OCI-LY1 (cell line): ENCODE measurements around the gene HEG1.

Experiments
- H2AFZ ChIP-seq: fragments of 200-600 bp; sonication (generic), shearing (Covaris generic); 2 replicates; pipeline ENCODE4 v1.6.0; 2014; ENCODE audit warnings: antibody characterized with exemption, mild to moderate bottlenecking, low read length
- H3F3A ChIP-seq: fragments of 200-600 bp; sonication (generic), shearing (Covaris generic); 2 replicates; pipeline ENCODE4 v1.6.0; 2014; ENCODE audit warnings: mild to moderate bottlenecking, antibody characterized with exemption, low read length, moderate library complexity; ENCODE audit not compliant: insufficient read depth
- H3K27ac ChIP-seq: fragments of 200-600 bp; sonication (generic); 2 replicates; pipeline ENCODE4 v1.5.1; 2014; ENCODE audit warnings: low read length, mixed run types, mild to moderate bottlenecking, low read depth; ENCODE audit not compliant: poor library complexity, severe bottlenecking
- H3K27me3 ChIP-seq: fragments of 200-600 bp; sonication (generic); 2 replicates; pipeline ENCODE4 v1.6.0; 2014; ENCODE audit warnings: antibody characterized with exemption, mild to moderate bottlenecking, low read length, moderate library complexity; ENCODE audit not compliant: insufficient read depth
- H3K36me3 ChIP-seq: fragments of 200-600 bp; sonication (generic); 2 replicates; pipeline ENCODE4 v1.6.1; 2014; ENCODE audit warnings: mild to moderate bottlenecking, antibody characterized with exemption, low read length, moderate library complexity, mixed read lengths; ENCODE audit not compliant: insufficient read depth
- H3K4me1 ChIP-seq: fragments of 200-600 bp; sonication (generic); 2 replicates; pipeline ENCODE4 v1.5.1; 2014; ENCODE audit warnings: mild to moderate bottlenecking, low read length, moderate library complexity; ENCODE audit not compliant: insufficient read depth, severe bottlenecking
- H3K4me2 ChIP-seq: fragments of 200-600 bp; sonication (generic), shearing (Covaris generic); 2 replicates; pipeline ENCODE4 v1.6.1; 2014; ENCODE audit warnings: low read length
- H3K4me3 ChIP-seq: fragments of 200-600 bp; sonication (generic); 2 replicates; pipeline ENCODE4 v1.5.1; 2014; ENCODE audit warnings: low read length, low read depth, mild to moderate bottlenecking, mixed read lengths; ENCODE audit not compliant: poor library complexity, severe bottlenecking
- H3K79me2 ChIP-seq: fragments of 200-600 bp; shearing (Covaris generic); 2 replicates; pipeline ENCODE4 v1.6.1; 2016; ENCODE audit warnings: mixed run types, low read length, mixed read lengths; ENCODE audit not compliant: insufficient read depth
- H3K9ac ChIP-seq: fragments of 200-600 bp; sonication (generic), shearing (Covaris generic); 2 replicates; pipeline ENCODE4 v1.6.1; 2014; ENCODE audit warnings: mild to moderate bottlenecking, low read length, mixed read lengths
- H3K9me2 ChIP-seq: fragments of 200-600 bp; sonication (generic), shearing (Covaris generic); 2 replicates; pipeline ENCODE4 v1.6.1; 2014; ENCODE audit warnings: low read depth, mild to moderate bottlenecking, low read length, mixed read lengths
- H3K9me3 ChIP-seq: fragments of 200-600 bp; shearing (Covaris generic); 2 replicates; pipeline ENCODE4 v1.6.1; 2014; ENCODE audit warnings: low read length, mixed read lengths
- H4K20me1 ChIP-seq: fragments of 200-600 bp; sonication (generic), shearing (Covaris generic); 2 replicates; pipeline ENCODE4 v1.6.0; 2016; ENCODE audit warnings: mild to moderate bottlenecking, low read length; ENCODE audit not compliant: insufficient read depth
- EZH2 ChIP-seq: fragments of 200-600 bp; sonication (generic), shearing (Covaris generic); IDR thresholded peaks from 2 replicates; pipeline ENCODE4 v1.8.0; 2017; ENCODE audit warnings: borderline replicate concordance, mixed run types, mild to moderate bottlenecking, antibody characterized with exemption, low read length, moderate library complexity, mixed read lengths
- TF ChIP-seq, protein P1 (sequence below): fragments of 200-600 bp; sonication (generic), shearing (Covaris generic); IDR thresholded peaks from 2 replicates; pipeline ENCODE4 v1.5.1; 2017; ENCODE audit warnings: mild to moderate bottlenecking, antibody characterized with exemption, low read length, moderate library complexity, mixed read lengths

The HEG1 gene

DNA sequence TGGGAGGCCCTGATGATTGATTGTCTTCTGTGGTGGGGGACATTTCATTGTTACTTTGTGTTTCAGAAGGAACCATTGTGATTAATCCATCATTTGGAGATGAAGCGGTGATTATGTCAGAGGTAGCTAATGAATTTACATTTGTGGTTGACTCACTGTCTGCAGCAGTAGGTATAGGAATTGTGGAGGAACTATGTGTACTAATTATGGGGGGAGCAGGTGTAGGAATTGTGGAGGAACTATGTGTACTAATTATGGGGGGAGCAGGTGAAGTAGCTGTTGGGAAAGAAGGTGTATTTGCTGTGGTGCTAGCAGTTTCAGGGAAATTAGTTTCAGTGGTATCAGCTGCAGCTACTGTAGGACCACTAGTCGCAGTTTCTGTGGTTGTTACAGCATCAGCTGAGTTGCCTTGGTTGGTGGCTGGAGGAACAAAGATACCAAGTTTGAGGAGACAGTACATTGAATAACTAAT is 128.2 kb downstream of the HEG1 start:
- no peaks in the 10 kb centered on the region for H3K9me3 ChIP-seq
- H3K79me2 ChIP-seq: no peaks in the 10 kb centered on the region
- H3F3A ChIP-seq: no peaks in the 10 kb centered on the region
- H3K9ac ChIP-seq: no peak overlapping the region
- H3K9me2 ChIP-seq: no peaks in the 10 kb centered on the region
- no peak for TF ChIP-seq EZH2
- TF ChIP-seq, protein P1, sequence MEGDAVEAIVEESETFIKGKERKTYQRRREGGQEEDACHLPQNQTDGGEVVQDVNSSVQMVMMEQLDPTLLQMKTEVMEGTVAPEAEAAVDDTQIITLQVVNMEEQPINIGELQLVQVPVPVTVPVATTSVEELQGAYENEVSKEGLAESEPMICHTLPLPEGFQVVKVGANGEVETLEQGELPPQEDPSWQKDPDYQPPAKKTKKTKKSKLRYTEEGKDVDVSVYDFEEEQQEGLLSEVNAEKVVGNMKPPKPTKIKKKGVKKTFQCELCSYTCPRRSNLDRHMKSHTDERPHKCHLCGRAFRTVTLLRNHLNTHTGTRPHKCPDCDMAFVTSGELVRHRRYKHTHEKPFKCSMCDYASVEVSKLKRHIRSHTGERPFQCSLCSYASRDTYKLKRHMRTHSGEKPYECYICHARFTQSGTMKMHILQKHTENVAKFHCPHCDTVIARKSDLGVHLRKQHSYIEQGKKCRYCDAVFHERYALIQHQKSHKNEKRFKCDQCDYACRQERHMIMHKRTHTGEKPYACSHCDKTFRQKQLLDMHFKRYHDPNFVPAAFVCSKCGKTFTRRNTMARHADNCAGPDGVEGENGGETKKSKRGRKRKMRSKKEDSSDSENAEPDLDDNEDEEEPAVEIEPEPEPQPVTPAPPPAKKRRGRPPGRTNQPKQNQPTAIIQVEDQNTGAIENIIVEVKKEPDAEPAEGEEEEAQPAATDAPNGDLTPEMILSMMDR: no peak
- no peaks in the 10 kb centered on the region for H3K4me1 ChIP-seq
- no peaks in the 10 kb centered on the region for H4K20me1 ChIP-seq
- H3K4me2 ChIP-seq: no peak overlapping the region
- no peak overlapping the region for H3K4me3 ChIP-seq
- no peaks in the 10 kb centered on the region for H3K36me3 ChIP-seq
- no peaks in the 10 kb centered on the region for H3K27me3 ChIP-seq
- H3K27ac ChIP-seq: no peak overlapping the region
- H2AFZ ChIP-seq: no peak overlapping the region

DNA sequence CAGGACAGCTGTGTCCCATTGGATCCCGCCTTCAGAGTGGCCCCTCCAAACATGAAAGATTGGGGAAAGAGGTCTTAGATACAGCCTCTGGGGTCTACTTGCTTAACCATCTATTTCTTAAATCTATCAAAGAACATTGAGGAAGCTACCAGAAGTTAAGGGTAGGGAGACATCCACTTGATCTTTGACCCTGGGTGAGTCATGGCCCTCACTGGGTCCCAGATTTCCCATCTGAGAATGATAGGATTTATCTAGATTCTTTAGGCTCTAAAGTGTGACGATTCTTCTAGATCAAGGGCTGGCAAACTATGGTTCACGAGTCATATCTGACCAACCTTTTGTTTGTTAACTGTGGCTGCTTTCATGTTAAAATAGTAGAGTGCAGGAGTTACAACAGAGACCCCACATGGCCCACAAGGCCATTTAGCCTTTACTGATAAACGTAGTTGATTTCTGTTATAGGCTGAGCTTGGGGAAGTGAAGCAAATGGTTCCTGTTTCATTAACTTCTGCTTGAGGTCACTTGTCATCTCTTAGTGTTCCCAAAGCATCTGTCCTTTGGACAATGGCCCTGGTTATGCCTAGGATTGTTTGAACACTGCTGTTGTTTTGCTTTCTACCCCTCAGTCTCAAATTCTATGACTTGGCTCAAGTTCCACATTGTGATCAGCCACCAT is 129.2 kb downstream of the HEG1 start:
- no peak overlapping the region for H3K9ac ChIP-seq
- no peak overlapping the region for H3K4me3 ChIP-seq
- no peaks in the 10 kb centered on the region for H3K36me3 ChIP-seq
- H3K27me3 ChIP-seq: no peaks in the 10 kb centered on the region
- no peaks in the 10 kb centered on the region for H3F3A ChIP-seq
- TF ChIP-seq EZH2: no peak
- TF ChIP-seq, protein P1: no peak
- H3K9me2 ChIP-seq: no peaks in the 10 kb centered on the region
- H4K20me1 ChIP-seq: no peaks in the 10 kb centered on the region
- H3K9me3 ChIP-seq: no peaks in the 10 kb centered on the region
- H2AFZ ChIP-seq: no peak overlapping the region
- H3K27ac ChIP-seq: no peak overlapping the region
- no peaks in the 10 kb centered on the region for H3K4me1 ChIP-seq
- H3K4me2 ChIP-seq: no peak overlapping the region
- no peaks in the 10 kb centered on the region for H3K79me2 ChIP-seq

DNA sequence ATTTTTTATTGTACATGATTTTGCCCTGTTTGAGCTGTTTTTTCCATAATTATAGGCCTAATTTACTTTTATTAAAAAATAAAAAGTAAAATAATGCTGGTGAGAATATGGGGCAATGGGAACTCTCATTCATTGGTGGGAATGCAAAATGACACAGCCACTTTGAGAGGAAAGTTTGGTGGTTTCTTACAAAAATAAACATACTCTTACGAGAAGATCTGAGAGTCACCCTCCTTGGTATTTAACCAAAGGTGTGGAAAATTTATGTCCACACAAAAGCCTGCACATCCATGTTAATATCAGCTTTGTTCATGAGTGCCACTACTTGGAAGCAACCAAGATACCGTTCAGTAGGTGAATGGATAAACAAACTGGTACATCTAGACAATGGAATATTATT is 131.1 kb downstream of the HEG1 start:
- Histone ChIP-seq H2AFZ (no peak overlapping the region), H3K9ac (no peak overlapping the region), H3K27me3 (no peaks in the 10 kb centered on the region), H3K9me2 (no peaks in the 10 kb centered on the region), H3K36me3 (no peaks in the 10 kb centered on the region), H3K4me2 (no peak overlapping the region), H3K4me3 (no peak overlapping the region), H3F3A (no peaks in the 10 kb centered on the region), H4K20me1 (no peaks in the 10 kb centered on the region), H3K27ac (no peak overlapping the region), H3K4me1 (no peaks in the 10 kb centered on the region), H3K79me2 (no peaks in the 10 kb centered on the region), H3K9me3 (no peaks in the 10 kb centered on the region)
- TF ChIP-seq, protein P1: no peak
- TF ChIP-seq EZH2: no peak
